ES-I3 (cell line): ENCODE results near the gene SOX12.

Experiments used
- H3K36me3 ChIP-seq: 2 replicates; pipeline ENCODE4 v1.6.1; 2013; ENCODE audit warnings: mild to moderate bottlenecking, low read length, control low read depth, moderate library complexity; ENCODE audit not compliant: insufficient read depth
- H3K4me1 ChIP-seq: 2 replicates; pipeline ENCODE4 v1.6.1; 2013; ENCODE audit warnings: mild to moderate bottlenecking, control low read depth, low read length; ENCODE audit not compliant: insufficient read depth
- H3K9ac ChIP-seq: 2 replicates; pipeline ENCODE4 v1.6.1; 2013; ENCODE audit warnings: low read depth, mild to moderate bottlenecking, low read length, moderate library complexity
- H3K9me3 ChIP-seq: 2 replicates; pipeline ENCODE4 v1.6.1; 2013; ENCODE audit warnings: mild to moderate bottlenecking, low read length, moderate library complexity; ENCODE audit not compliant: control insufficient read depth, insufficient read depth

Gene SOX12

DNA sequence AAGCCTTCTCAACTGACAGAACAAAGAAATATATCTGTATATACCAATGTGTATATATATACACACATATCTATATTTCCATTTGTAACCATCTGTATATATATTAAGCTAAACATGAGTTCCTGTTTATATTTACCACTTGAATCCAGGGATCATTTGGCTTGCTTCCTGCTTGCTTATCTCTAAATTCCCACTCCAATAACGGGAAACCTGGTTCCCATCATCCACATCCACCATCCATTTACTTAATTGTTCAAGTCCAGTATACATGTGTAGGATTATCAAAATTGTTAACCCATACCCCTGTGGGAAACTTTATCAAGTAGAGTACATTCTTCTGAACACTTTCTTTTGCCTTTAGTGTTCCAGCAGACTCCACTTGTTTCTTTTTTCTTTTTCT is 12.5 kb upstream of the SOX12 start:
- Histone ChIP-seq H3K36me3 (no peaks in the 10 kb centered on the region), H3K9me3 (no peaks in the 10 kb centered on the region), H3K4me1 (peaks cover 9% of the 10 kb centered on the region), H3K9ac (no peak overlapping the region)

DNA sequence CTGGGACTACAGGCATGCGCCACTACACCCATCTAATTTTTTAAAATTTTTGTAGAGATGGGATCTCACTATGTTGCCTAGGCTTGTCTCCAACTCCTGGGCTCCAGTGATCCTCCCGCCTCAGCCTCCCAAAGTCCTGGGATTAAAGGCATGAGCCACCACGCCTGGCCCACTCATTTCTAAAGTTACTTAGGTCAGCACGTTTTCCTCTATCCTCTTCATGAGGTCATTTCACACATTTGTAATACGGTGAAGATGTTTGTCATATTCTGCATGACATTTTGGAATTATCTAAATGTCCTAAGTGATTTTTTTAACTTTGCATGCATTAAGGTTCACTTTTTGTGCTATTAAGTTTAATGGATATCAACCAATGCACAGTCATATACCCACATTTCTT is 11.9 kb upstream of the SOX12 start:
- no peaks in the 10 kb centered on the region for H3K36me3 ChIP-seq
- no peaks in the 10 kb centered on the region for H3K9me3 ChIP-seq
- peaks cover 9% of the 10 kb centered on the region for H3K4me1 ChIP-seq
- H3K9ac ChIP-seq: no peak overlapping the region

DNA sequence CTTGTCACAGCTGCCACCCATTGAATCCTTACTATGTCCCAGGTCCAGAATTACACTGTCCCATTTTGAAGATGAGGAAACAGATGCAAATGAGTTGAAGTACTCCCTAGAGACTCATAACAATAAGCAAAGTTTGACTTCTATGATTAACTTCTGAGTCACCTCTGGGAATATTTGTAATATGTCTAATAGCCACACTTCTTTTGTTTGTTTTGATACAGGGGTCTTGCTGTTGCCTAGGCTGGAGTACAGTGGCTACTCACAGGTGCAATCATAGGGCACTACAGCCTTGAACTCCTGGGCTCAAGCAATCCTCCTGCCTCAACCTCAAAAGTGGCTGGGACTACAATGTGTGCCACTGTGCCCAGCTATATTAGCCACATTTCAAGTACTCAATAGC is 11.4 kb upstream of the SOX12 start:
- Histone ChIP-seq H3K4me1 (peaks cover 8% of the 10 kb centered on the region), H3K9ac (no peak overlapping the region), H3K36me3 (no peaks in the 10 kb centered on the region), H3K9me3 (no peaks in the 10 kb centered on the region)

DNA sequence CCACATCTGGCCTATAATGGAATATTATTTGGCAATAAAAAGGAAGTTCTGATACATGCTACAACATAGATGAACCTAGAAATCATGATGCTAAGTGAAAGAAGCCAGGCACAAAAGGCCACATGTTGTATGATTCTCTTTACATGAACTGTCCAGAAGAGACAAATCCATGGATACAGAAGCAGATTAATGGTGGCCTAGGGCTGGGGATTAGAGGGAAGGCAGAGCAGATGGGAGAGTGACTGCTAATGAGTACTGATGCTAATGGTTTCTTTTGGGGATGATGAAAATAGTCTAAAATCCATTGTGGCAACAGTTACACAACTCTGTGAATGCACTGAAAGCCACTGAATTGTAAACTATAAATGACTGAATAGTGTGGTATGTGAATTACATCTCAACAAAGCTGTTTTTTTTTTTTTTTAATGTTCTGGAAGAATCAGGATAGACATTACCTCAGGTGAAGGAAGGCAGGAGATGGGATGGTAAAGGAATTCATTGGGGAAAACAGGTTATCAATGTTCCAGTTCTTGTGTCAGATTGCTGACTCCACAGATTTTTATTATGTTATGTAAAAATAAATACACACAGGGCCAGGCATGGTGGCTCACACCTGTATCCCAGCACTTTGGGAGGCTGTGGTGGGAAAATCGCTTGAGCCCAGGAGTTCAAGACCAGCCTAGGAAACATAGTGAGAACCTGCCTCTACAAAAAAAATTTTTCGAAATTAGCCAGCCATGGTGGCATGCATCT is 8.9 kb upstream of the SOX12 start:
- no peaks in the 10 kb centered on the region for H3K36me3 ChIP-seq
- no peak overlapping the region for H3K9ac ChIP-seq
- H3K9me3 ChIP-seq: no peaks in the 10 kb centered on the region
- H3K4me1 ChIP-seq: no peaks in the 10 kb centered on the region

DNA sequence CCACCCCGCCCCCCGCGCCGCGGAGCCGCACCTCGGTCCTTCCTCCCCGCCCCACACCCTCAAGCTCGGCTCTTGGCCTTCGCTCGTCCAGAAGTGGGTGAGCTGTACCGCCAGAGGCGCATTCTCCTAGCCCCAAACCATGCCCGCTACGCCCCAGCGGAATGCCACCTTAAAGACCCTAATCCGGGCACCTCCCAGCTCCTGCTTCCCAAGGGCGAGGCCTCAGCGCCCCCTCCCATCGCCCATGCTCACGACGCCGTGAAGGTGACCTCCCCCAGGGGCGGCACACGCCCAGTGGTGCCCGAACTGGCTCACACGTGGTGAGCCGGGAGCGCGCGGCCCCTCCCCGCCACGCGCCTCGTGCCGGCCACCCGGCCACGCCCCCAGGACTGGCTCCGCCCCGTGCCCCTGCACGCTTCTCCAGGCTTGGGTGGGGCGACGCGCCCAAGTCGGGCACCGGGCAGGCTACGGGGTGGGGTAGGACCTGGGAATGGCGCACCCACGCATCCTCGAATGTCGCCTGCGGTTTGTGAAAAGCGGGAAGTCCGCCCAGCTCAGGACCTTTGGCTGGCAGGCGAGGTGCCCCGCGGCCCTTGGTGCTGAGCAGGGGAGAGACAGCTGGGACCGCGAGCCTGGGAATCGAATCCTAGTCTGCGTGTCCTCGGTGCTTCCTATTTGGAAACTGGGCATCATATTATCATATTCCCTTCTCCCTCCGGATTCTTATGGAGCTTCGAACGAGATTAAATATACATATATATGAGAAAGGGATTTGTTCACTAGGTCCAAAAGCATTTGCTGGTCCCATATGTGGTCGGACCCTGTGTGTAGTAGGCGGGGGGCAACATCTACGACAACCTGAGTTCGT is 941 bp upstream of the SOX12 start:
- no peaks in the 10 kb centered on the region for H3K9me3 ChIP-seq
- H3K36me3 ChIP-seq: no peaks in the 10 kb centered on the region
- peak overlapping the region; percentile 77 for H3K9ac ChIP-seq
- H3K4me1 ChIP-seq: peaks cover 13% of the 10 kb centered on the region

DNA sequence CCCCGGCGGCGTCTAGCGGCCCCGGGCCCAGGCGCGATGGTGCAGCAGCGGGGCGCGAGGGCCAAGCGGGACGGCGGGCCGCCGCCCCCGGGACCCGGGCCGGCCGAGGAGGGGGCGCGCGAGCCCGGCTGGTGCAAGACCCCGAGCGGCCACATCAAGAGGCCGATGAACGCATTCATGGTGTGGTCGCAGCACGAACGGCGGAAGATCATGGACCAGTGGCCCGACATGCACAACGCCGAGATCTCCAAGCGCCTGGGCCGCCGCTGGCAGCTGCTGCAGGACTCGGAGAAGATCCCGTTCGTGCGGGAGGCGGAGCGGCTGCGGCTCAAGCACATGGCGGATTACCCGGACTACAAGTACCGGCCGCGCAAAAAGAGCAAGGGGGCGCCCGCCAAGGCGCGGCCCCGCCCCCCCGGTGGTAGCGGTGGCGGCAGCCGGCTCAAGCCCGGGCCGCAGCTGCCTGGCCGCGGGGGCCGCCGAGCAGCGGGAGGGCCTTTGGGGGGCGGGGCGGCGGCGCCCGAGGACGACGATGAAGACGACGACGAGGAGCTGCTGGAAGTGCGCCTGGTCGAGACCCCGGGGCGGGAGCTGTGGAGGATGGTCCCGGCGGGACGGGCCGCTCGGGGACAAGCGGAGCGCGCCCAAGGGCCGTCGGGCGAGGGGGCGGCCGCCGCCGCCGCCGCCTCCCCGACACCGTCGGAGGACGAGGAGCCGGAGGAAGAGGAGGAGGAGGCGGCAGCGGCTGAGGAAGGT is 715 bp downstream of the SOX12 start:
- Histone ChIP-seq H3K36me3 (no peaks in the 10 kb centered on the region), H3K9ac (peak overlapping the region; percentile 79), H3K9me3 (no peaks in the 10 kb centered on the region), H3K4me1 (peaks cover 21% of the 10 kb centered on the region)

DNA sequence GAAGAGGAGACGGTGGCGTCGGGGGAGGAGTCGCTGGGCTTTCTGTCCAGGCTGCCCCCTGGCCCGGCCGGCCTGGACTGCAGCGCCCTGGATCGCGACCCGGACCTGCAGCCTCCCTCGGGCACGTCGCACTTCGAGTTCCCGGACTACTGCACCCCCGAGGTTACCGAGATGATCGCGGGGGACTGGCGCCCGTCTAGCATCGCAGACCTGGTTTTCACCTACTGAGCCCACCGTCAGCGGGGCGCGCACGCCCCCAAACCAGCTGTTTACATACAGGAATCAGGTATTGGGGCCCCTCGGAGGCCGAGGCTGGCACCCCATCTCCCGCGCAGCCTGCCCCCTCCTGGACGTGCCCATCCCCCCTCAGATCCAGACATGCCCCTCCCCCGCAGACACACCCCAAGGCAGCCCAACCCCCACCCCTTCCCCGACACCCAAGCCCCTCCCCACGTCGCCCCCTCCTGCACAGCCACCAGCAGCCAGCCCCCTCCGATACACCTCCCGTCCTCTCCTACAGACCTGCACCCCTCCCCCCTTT is 1.4 kb downstream of the SOX12 start:
- H3K9me3 ChIP-seq: no peaks in the 10 kb centered on the region

DNA sequence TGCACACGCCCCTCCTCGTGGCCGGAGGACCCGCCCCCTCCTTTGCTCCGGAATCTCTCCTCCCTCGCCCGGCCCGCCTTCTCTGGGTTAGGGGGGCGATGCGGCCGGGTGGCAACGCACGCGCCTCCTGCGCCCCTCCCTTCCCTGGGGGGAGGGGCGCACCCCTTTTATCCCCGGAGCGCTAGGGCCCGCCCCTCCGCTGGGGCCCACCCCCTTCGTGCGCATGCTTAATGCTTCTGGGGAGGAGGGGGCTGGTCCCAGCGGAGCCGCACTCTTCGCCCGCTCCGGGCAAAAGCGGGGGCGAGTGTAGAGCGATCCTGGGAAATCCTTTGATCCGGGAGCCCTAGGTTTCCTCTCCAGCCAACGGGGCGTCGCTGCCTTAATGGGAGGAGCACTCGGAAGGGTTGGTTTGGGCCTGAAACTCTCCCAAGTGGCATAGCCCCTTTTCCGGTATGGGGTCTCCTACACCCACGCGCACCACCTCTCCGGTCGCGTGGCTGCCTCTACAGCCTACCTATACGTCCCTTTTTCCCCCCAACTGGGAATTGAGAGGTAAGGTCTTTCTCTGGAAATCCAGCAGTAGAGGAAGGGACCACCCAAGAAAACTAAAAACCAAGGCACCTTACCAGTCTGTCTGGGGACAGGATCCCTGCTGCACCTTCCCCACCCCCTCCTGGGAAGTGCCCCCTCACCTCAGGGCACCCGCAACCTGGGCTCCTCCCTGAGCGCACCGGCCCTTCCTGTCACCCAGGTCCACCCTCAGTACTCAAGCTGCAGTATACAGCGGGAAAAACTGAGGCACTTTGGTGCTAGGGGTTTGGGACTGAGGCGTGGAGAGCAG is 2.1 kb downstream of the SOX12 start:
- H3K4me1 ChIP-seq: peaks cover 16% of the 10 kb centered on the region
- no peaks in the 10 kb centered on the region for H3K36me3 ChIP-seq
- no peaks in the 10 kb centered on the region for H3K9me3 ChIP-seq
- H3K9ac ChIP-seq: peak overlapping the region; percentile 76

More for the DNA sequence above, 1.4 kb downstream of the SOX12 start:
- Histone ChIP-seq H3K36me3 (no peaks in the 10 kb centered on the region), H3K9ac (peak overlapping the region; percentile 79), H3K4me1 (peaks cover 21% of the 10 kb centered on the region)

DNA sequence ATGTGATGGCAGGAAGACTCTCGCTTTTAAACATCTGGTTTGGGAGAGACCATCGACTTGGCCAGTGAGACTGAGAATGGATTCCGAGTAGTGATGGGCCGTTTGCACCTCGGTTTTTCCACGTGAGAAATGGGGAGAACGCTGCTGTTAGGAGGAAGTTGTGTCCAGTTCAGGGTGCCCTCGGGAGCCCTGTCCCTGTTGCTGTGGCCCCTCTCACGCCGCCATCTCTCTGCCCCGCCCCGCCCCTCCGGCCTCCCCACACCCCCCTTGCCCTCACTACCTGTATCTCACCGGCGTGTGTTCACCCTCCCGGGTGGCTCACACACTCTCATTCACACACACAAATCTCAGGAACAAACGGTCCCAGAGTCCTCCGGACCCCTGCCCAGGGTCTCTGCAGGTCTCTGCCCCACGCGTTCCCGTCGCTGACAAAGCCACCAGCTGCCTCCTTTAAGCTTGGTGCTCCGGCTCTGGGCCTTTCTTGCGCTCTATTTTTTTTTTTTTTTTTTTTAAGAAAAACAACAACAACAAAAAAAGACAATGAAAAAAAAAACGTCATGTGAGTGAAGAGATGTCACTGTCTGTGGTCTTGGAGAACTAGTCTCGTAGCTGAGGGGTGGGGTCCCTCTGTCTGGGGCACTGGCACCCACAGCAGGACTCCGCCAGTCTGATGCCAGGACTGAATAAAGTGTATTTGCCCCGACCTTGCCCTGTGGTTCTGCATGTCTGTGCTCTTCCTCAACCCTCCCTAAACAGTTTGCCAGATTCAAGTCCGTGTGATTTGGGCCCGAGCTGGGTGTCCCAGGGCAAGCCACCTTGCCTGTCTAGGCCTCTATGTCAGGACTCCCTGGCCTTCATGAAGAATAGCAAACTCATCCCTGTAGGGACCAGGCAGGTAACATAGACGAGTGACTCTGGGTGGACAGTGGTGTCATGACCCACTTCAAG is 2.9 kb downstream of the SOX12 start:
- peaks cover 11% of the 10 kb centered on the region for H3K4me1 ChIP-seq
- peak overlapping the region; percentile 76 for H3K9ac ChIP-seq
- no peaks in the 10 kb centered on the region for H3K36me3 ChIP-seq
- H3K9me3 ChIP-seq: no peaks in the 10 kb centered on the region

DNA sequence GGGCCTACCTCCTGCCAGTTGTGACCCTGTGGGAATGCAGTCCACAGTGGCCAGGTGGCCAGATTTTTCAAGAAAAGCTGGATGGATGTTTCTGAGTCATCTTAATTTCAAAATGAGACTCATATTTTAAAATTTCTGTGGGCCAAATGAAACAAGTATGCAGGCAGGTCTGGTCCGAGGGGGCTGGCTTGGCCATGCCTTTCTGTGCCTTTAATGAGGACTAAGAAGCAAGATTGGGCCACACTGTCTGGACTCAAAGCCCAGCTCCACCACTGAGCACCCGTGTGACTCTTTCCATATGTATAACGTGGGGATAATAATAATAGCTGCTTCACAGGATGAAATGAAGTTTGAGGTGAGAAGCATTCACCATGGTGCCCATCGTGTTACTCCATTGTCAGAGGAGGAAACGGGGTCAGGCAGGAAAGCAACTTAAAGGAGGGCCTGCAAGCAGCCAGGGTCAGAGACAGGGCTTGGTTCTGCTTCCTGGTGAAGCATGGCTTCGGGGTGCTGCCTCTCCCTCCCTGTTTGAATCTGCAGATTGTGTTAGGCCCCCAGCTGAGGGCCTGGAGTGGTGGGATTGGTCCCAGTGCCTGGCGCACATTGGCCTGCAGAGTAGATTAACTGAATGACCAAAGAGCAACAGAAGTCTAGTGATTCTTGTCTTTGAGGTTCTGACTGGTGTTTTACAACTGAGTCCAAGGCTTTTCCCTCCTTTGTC is 3.8 kb downstream of the SOX12 start:
- Histone ChIP-seq H3K9me3 (no peaks in the 10 kb centered on the region), H3K9ac (no peak overlapping the region), H3K4me1 (peaks cover 11% of the 10 kb centered on the region), H3K36me3 (no peaks in the 10 kb centered on the region)

DNA sequence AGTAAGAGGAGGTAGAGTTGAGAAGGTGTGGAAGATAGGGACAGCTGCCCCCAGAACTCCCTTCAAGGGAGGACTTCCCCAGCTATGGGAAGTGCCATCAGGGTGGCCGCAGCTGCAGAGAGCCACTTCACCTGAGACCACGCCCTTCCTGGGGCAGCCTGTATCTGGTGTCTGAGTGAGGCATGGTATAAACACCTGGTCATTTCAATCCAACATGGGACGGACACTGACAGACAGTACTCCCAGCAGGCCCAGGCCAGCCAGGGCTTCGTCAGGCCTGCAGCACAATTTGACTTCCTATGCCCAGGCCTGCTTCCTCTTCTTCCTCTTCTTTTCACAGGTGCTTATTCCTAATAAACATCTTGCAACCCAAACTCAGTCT is 4.5 kb downstream of the SOX12 start:
- H3K4me1 ChIP-seq: peaks cover 11% of the 10 kb centered on the region
- no peak overlapping the region for H3K9ac ChIP-seq
- no peaks in the 10 kb centered on the region for H3K9me3 ChIP-seq
- no peaks in the 10 kb centered on the region for H3K36me3 ChIP-seq
